ENCODE measurements around the gene DCDC2C. TPM values are rescaled to one million over a fixed set of nuclear protein-coding genes. Genes with fewer than 3 reads are reported as not detected.

DCDC2C gene
- total RNA-seq, 1 experiment from 2014 or later, result not detected

- TF ChIP-seq CTCF (IDR thresholded peaks at IDR 0.05), result no peak
- no peak for TF ChIP-seq ZSCAN18 (CRISPR knock-in tag; IDR thresholded peaks at IDR 0.05)
- TF ChIP-seq ETV6 (CRISPR knock-in tag; IDR thresholded peaks at IDR 0.05), result no peak
- TF ChIP-seq ZNF317 (CRISPR knock-in tag; IDR thresholded peaks at IDR 0.05; ENCODE audit: borderline replicate concordance, low read depth), result no peak
- no peak for TF ChIP-seq JUN (CRISPR knock-in tag; IDR thresholded peaks at IDR 0.05)
- TF ChIP-seq ESRRA (CRISPR knock-in tag; IDR thresholded peaks at IDR 0.05; ENCODE audit: borderline replicate concordance), result no peak
- TF ChIP-seq NFYB (CRISPR knock-in tag; conservative IDR thresholded peaks at IDR 0.05; ENCODE audit: low read depth), result no peak
Measured at GRCh38 chr2:3759761-3760160, 56.4 kb downstream of the DCDC2C start (continued).

GRCh38 chr2:3761272-3761671 lies 57.9 kb downstream of the DCDC2C start:
- Mint-ChIP-seq H3K27ac (no peak overlapping the region), H3K27me3 (ENCODE audit: low read depth) (peaks cover 11% of the 10 kb centered on the region), H3K4me1 (no peaks in the 10 kb centered on the region), H3K4me3 (no peak overlapping the region), H3K36me3 (peaks cover 85% of the 10 kb centered on the region), H3K9me3 (peaks cover 88% of the 10 kb centered on the region)
- POLR2A ChIA-PET, result no interaction called here
- TF ChIP-seq ARID4B (CRISPR knock-in tag; IDR thresholded peaks at IDR 0.05; ENCODE audit: borderline replicate concordance) (no peak), EMX1 (CRISPR knock-in tag; IDR thresholded peaks at IDR 0.05) (no peak), SP1 (CRISPR knock-in tag; conservative IDR thresholded peaks at IDR 0.05) (no peak), ZNF317 (CRISPR knock-in tag; IDR thresholded peaks at IDR 0.05; ENCODE audit: borderline replicate concordance, low read depth) (no peak)
- DNase-seq (ENCODE audit: low spot score), result no peak
- no peak for ATAC-seq
- CTCF ChIA-PET, result no interaction called here

- H3K4me1 Mint-ChIP-seq, result no peaks in the 10 kb centered on the region
- no peak for TF ChIP-seq CTCF (IDR thresholded peaks at IDR 0.05)
- no peak for TF ChIP-seq ZNF281 (CRISPR knock-in tag; IDR thresholded peaks at IDR 0.05)
- TF ChIP-seq EMX1 (CRISPR knock-in tag; IDR thresholded peaks at IDR 0.05), result no peak
- no peak for TF ChIP-seq E2F4 (CRISPR knock-in tag; IDR thresholded peaks at IDR 0.05; ENCODE audit: borderline replicate concordance, low read depth)
- no peak for TF ChIP-seq GABPB1 (CRISPR knock-in tag; IDR thresholded peaks at IDR 0.05)
- no peak for TF ChIP-seq PRRX2 (CRISPR knock-in tag; IDR thresholded peaks at IDR 0.05)
- TF ChIP-seq RELA (CRISPR knock-in tag; IDR thresholded peaks at IDR 0.05; ENCODE audit: borderline replicate concordance), result no peak
- no peak for TF ChIP-seq CREM (CRISPR knock-in tag; IDR thresholded peaks at IDR 0.05)
- TF ChIP-seq ERG (CRISPR knock-in tag; IDR thresholded peaks at IDR 0.05), result no peak
Measured at GRCh38 chr2:3762771-3763447, 59.5 kb downstream of the DCDC2C start.

More at GRCh38 chr2:3762771-3763447, 59.5 kb downstream of the DCDC2C start:
- H3K27me3 Mint-ChIP-seq (ENCODE audit: low read depth), result peaks cover 11% of the 10 kb centered on the region
- H3K36me3 Mint-ChIP-seq, result peaks cover 85% of the 10 kb centered on the region
- peaks cover 88% of the 10 kb centered on the region for H3K9me3 Mint-ChIP-seq
- ChIA-PET POLR2A (no interaction called here), CTCF (no interaction called here)
- ATAC-seq, result no peak
- no peak overlapping the region for H3K4me3 Mint-ChIP-seq
- DNase-seq (ENCODE audit: low spot score), result no peak
- no peak overlapping the region for H3K27ac Mint-ChIP-seq

Measured in WTC11 (cell line).